ENCODE measurements around the gene LAMP1.

GRCh38 chr13:113338451-113338850 is 41.4 kb downstream of the LAMP1 start:
- no peak for TF ChIP-seq EZH2phosphoT487 (IDR thresholded peaks at IDR 0.05; ENCODE audit: borderline replicate concordance, low read length)
- no peak for TF ChIP-seq EZH2 (IDR thresholded peaks at IDR 0.05; ENCODE audit: low read length, unreplicated experiment)
- TF ChIP-seq CTCF (conservative IDR thresholded peaks at IDR 0.05; ENCODE audit: low read depth, low read length), result no peak

All from PC-3 (cell line).